HG03025 (cell line): ENCODE measurements around the gene MIOX.

Experiments used
- ATAC-seq: cut with Tn5 transposase; IDR thresholded peaks from one replicate; pipeline ENCODE4 v1.9.1; 2021; ENCODE audit warnings: mild to moderate bottlenecking, moderate library complexity; ENCODE audit not compliant: unreplicated experiment, low FRiP score

MIOX gene

GRCh38 chr22:50486561-50487289 lies at the start of gene MIOX:
MIOX (plus strand) TSS chr22:50486859; CDS start chr22:50486898, 39 bp downstream.
- no peak for ATAC-seq

GRCh38 chr22:50437511-50438304 lies 49.0 kb upstream of the MIOX start:
- no peak for ATAC-seq

GRCh38 chr22:50438305-50439275 lies 48.1 kb upstream of the MIOX start:
- no peak for ATAC-seq

- ATAC-seq = no peak
Observed at GRCh38 chr22:50439314-50439870, 47.3 kb upstream of the MIOX start.

- ATAC-seq = no peak
Observed at GRCh38 chr22:50439871-50440331, 46.8 kb upstream of the MIOX start.

GRCh38 chr22:50440544-50441249 lies 46.0 kb upstream of the MIOX start:
- no peak for ATAC-seq

- ATAC-seq = no peak
Observed at GRCh38 chr22:50441428-50441993, 45.1 kb upstream of the MIOX start.

- no peak for ATAC-seq
Observed at GRCh38 chr22:50443197-50443596, 43.5 kb upstream of the MIOX start.

- ATAC-seq = no peak
Observed at GRCh38 chr22:50443801-50444625, 42.6 kb upstream of the MIOX start.

- ATAC-seq = no peak
Observed at GRCh38 chr22:50444663-50445062, 42.0 kb upstream of the MIOX start.

GRCh38 chr22:50445071-50445879 lies 41.4 kb upstream of the MIOX start:
- ATAC-seq = no peak

GRCh38 chr22:50445880-50446707 lies 40.6 kb upstream of the MIOX start:
- ATAC-seq = no peak

GRCh38 chr22:50446708-50447575 lies 39.7 kb upstream of the MIOX start:
- ATAC-seq = no peak

- no peak for ATAC-seq
Observed at GRCh38 chr22:50447576-50448551, 38.8 kb upstream of the MIOX start.

- no peak for ATAC-seq
Observed at GRCh38 chr22:50452649-50453048, 34.0 kb upstream of the MIOX start.
